H1 (cell line): Measurements from ENCODE around the gene TSC2. TPM values are rescaled to one million over a fixed set of nuclear protein-coding genes. Genes with fewer than 3 reads are reported as not detected.
"Not testable (repeated sequence)": the region's sequence is repeated elsewhere in the genome, so short reads cannot be mapped to it uniquely, and the experiment has no call there.

Source experiments
- CTCF ChIA-PET: fragments of 300-600 bp; sonication (Branson Sonifier 250); formaldehyde crosslinking; loops from one replicate; lab custom pipeline; 2021; ENCODE audit not compliant: partially characterized antibody; lab: Charles Lee
- POLR2A ChIA-PET: fragments of 300-600 bp; sonication (Branson Sonifier 250); formaldehyde crosslinking; loops from one replicate; lab custom pipeline; 2021; ENCODE audit warnings: inconsistent platforms; ENCODE audit not compliant: partially characterized antibody; lab: Charles Lee
- DNase-seq, 2 experiments: peaks; one replicate each; pipeline versions ENCODE4 v3.0.0 to v3.0.0-alpha.2; 2010 to 2022; ENCODE audit warnings: low spot score in 2 of 2, low read depth in 1 of 2, mixed read lengths in 1 of 2
- FAIRE-seq: peaks from 2 replicates; lab custom pipeline; 2011; peaks lifted over from hg19 to GRCh38; lab: Jason Lieb, UNC
- H2AFZ ChIP-seq: 2 replicates; pipeline ENCODE4 v1.8.1; 2012; ENCODE audit warnings: low read length, inconsistent platforms
- H2AK5ac ChIP-seq: 2 replicates; pipeline ENCODE4 v1.6.1; 2013; ENCODE audit warnings: low read depth, low read length
- H2BK120ac ChIP-seq: replicated peaks from 2 replicates; pipeline ENCODE3; 2013; ENCODE audit warnings: low read depth, low read length, inconsistent platforms
- H2BK12ac ChIP-seq: 2 replicates; pipeline ENCODE4 v1.6.1; 2013; ENCODE audit warnings: low read depth, low read length
- H2BK15ac ChIP-seq: 2 replicates; pipeline ENCODE4 v1.6.1; 2013; ENCODE audit warnings: low read length
- H2BK20ac ChIP-seq: 2 replicates; pipeline ENCODE4 v1.6.1; 2013; ENCODE audit warnings: low read length
- H2BK5ac ChIP-seq: 2 replicates; pipeline ENCODE4 v1.6.1; 2013; ENCODE audit warnings: low read depth, low read length
- H3K14ac ChIP-seq: 2 replicates; pipeline ENCODE4 v1.6.1; 2013; ENCODE audit warnings: inconsistent platforms; ENCODE audit not compliant: insufficient read length
- H3K18ac ChIP-seq: 2 replicates; pipeline ENCODE4 v1.6.1; 2013; ENCODE audit warnings: low read length; ENCODE audit errors: extremely low read depth
- H3K23ac ChIP-seq: 2 replicates; pipeline ENCODE4 v1.6.1; 2013; ENCODE audit warnings: inconsistent platforms; ENCODE audit not compliant: insufficient read length
- H3K23me2 ChIP-seq: 2 replicates; pipeline ENCODE4 v1.6.1; 2013; ENCODE audit warnings: low read depth, low read length
- H3K27ac ChIP-seq: 2 replicates; pipeline ENCODE4 v1.6.1; 2011; ENCODE audit warnings: low read depth, low read length, inconsistent platforms
- H3K27me3 ChIP-seq, 4 experiments: replicated peaks in 1 of 4; 1 replicate in 1 of 4; 2 replicates in 3 of 4; pipeline versions ENCODE4 v1.6.1 to v1.8.1; 2011 to 2013; ENCODE audit warnings: low read length in 3 of 4, mild to moderate bottlenecking in 3 of 4, inconsistent platforms in 2 of 4, mixed read lengths in 2 of 4, moderate library complexity in 1 of 4; ENCODE audit not compliant: control insufficient read depth in 3 of 4, insufficient read depth in 3 of 4; ENCODE audit errors: extremely low read depth in 1 of 4
- H3K36me3 ChIP-seq, 4 experiments: 2 replicates each; pipeline versions ENCODE4 v1.6.1 to v1.8.1; 2011 to 2013; ENCODE audit warnings: mild to moderate bottlenecking in 4 of 4, low read length in 3 of 4, moderate library complexity in 2 of 4, control low read depth in 1 of 4, inconsistent platforms in 1 of 4; ENCODE audit not compliant: insufficient read depth in 4 of 4, control insufficient read depth in 2 of 4
- H3K4ac ChIP-seq: replicated peaks from 2 replicates; pipeline ENCODE3; 2013; ENCODE audit warnings: low read length, low read depth, mixed read lengths, inconsistent platforms; ENCODE audit not compliant: insufficient read length
- H3K4me1 ChIP-seq, 4 experiments: replicated peaks in 1 of 4; 1 replicate in 1 of 4; 2 replicates in 3 of 4; pipeline versions ENCODE4 v1.6.1 to v1.8.1; 2011 to 2013; ENCODE audit warnings: low read length in 3 of 4, inconsistent platforms in 2 of 4, mixed read lengths in 1 of 4; ENCODE audit not compliant: insufficient read depth in 4 of 4, control insufficient read depth in 3 of 4
- H3K4me2 ChIP-seq, 2 experiments: 2 replicates each; pipeline versions ENCODE4 v1.6.1 to v1.8.1; 2011 to 2013; ENCODE audit warnings: low read depth in 2 of 2, low read length in 2 of 2, control low read depth in 1 of 2, inconsistent platforms in 1 of 2, mild to moderate bottlenecking in 1 of 2; ENCODE audit not compliant: insufficient read depth in 1 of 2
- H3K4me3 ChIP-seq, 4 experiments: fragments of 200-600, 300-600 bp in 1 of 4; sonication (generic), shearing (Covaris generic), sonication (Bioruptor Twin) in 1 of 4; 2 replicates each; pipeline versions ENCODE4 v1.5.1 to v1.8.1; 2011 to 2016; ENCODE audit warnings: low read length in 4 of 4, low read depth in 3 of 4, control low read depth in 2 of 4, inconsistent platforms in 2 of 4, mild to moderate bottlenecking in 2 of 4, mixed read lengths in 1 of 4, moderate library complexity in 1 of 4; ENCODE audit not compliant: insufficient read depth in 2 of 4; ENCODE audit errors: extremely low read depth in 1 of 4
- H3K56ac ChIP-seq: replicated peaks from 2 replicates; pipeline ENCODE3; 2013; ENCODE audit warnings: low read depth, mild to moderate bottlenecking, mixed read lengths, low read length, inconsistent platforms; ENCODE audit not compliant: insufficient read length
- H3K79me1 ChIP-seq: 2 replicates; pipeline ENCODE4 v1.6.1; 2013; ENCODE audit warnings: low read depth, low read length, control low read depth
- H3K79me2 ChIP-seq, 2 experiments: 2 replicates each; pipeline versions ENCODE4 v1.6.1 to v1.8.1; 2012 to 2013; ENCODE audit warnings: low read length in 2 of 2, mild to moderate bottlenecking in 2 of 2, inconsistent platforms in 1 of 2; ENCODE audit not compliant: insufficient read depth in 2 of 2, control insufficient read depth in 1 of 2
- H3K9ac ChIP-seq, 4 experiments: replicated peaks in 1 of 4; 1 replicate in 1 of 4; 2 replicates in 3 of 4; pipeline versions ENCODE4 v1.6.1 to v1.8.1; 2011 to 2013; ENCODE audit warnings: low read depth in 3 of 4, low read length in 3 of 4, control low read depth in 2 of 4, mild to moderate bottlenecking in 2 of 4, moderate library complexity in 2 of 4, inconsistent platforms in 1 of 4; ENCODE audit errors: extremely low read depth in 1 of 4
- H3K9me3 ChIP-seq, 2 experiments: 2 replicates each; pipeline versions ENCODE4 v1.6.1 to v1.8.1; 2012 to 2013; ENCODE audit warnings: mild to moderate bottlenecking in 2 of 2, moderate library complexity in 2 of 2, control low read depth in 1 of 2, inconsistent platforms in 1 of 2, low read depth in 1 of 2, low read length in 1 of 2, mixed read lengths in 1 of 2; ENCODE audit not compliant: insufficient read depth in 2 of 2
- H4K20me1 ChIP-seq, 2 experiments: replicated peaks in 1 of 2; 2 replicates each; pipeline versions ENCODE3 to v1.8.1; 2011 to 2013; ENCODE audit warnings: inconsistent platforms in 2 of 2, low read length in 2 of 2, mild to moderate bottlenecking in 1 of 2; ENCODE audit not compliant: insufficient read depth in 2 of 2, control insufficient read depth in 1 of 2
- H4K5ac ChIP-seq: 2 replicates; pipeline ENCODE4 v1.6.1; 2013; ENCODE audit warnings: low read length, low read depth, mixed read lengths, inconsistent platforms; ENCODE audit not compliant: insufficient read length
- H4K8ac ChIP-seq: 2 replicates; pipeline ENCODE4 v1.8.0; 2013; ENCODE audit warnings: mild to moderate bottlenecking, moderate library complexity, low read length, inconsistent platforms; ENCODE audit not compliant: insufficient read depth; ENCODE audit errors: extremely low read depth
- H4K91ac ChIP-seq: replicated peaks from 2 replicates; pipeline ENCODE3; 2013; ENCODE audit warnings: low read length, mixed read lengths, inconsistent platforms; ENCODE audit not compliant: insufficient read length
- WGBS, 2 experiments: shearing (Covaris generic) in 1 of 2; methylation state at CpG; one replicate each; pipeline versions ENCODE4 v1.1.6 to v1.1.7; 2013 to 2015; ENCODE audit warnings: low lambda C conversion rate in 2 of 2, mixed read lengths in 2 of 2, inconsistent platforms in 1 of 2, low coverage in 1 of 2, missing lambda C conversion rate in 1 of 2; ENCODE audit not compliant: insufficient replicate concordance in 2 of 2, insufficient coverage in 1 of 2, insufficient read length in 1 of 2; ENCODE audit errors: extremely low coverage in 1 of 2, missing lambda C conversion rate in 1 of 2; 5-methylcytosine and 5-hydroxymethylcytosine counted together
- polyA plus RNA-seq, 7 experiments: library from polyadenylated mRNA; depleted of rRNA in 3 of 7; stranded (reverse) in 5 of 7; unstranded in 2 of 7; fragments of >200 nt in 5 of 7; fragments of 200-250 nt in 2 of 7; gene quantifications; 1 replicate in 5 of 7; 2 replicates in 1 of 7; 4 replicates in 1 of 7; pipeline versions ENCODE4 v1.2.1 to v1.2.3, GENCODE V29; 2011 to 2013; ENCODE audit warnings: missing spikeins in 2 of 7, mixed read lengths in 2 of 7
- total RNA-seq: library from RNA; stranded (reverse); fragmentation: NEBNext Ultra II Directional; extraction: Animal tissue kit (Norgen Biotek cat#: 25700); gene quantifications from 2 replicates; pipeline ENCODE4 v1.2.1, GENCODE V29; 2021

TSC2 gene
- total and polyA plus RNA-seq, 2 of the 8 experiments (the other 6 are each of a cell fraction or from before 2014, with no cell fraction given): 65.9 to 96.6 TPM

DNA sequence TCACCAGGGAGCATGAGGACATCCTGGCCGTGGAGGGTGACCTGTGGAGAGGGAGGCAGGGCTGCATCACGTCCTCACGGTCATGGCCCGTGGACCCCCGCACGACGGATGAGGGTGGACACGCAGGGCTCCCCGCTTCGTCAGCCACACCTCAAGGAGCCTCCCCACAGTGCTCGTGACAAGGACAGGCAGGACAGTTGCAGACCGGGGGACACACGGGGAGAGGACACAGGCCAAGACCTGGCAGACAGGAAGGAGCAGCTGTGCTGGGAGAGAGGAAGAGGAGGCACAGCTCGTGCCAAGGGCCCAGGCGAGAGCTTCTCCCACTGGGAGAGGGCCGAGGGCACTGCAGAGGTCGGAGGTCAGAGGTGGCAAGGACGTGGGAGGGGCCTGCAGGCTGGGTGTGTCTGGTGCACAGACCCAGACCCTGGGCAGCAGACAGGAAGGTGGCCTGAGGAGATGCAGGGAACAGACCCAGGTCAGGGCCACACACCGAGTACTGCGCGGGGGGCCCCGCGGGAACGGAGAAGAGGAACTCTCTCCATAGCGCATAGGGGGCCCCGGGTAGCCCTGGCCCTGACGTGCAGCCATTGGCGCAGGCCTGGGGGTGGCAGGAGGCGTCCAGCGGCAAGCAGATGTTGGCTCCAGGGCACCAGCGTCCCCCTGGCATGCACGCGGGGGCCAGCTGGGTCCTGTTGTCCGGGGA, 67.3 kb downstream of the TSC2 start:
- FAIRE-seq, H3K18ac ChIP-seq, H2BK120ac ChIP-seq, H2BK5ac ChIP-seq, H2AK5ac ChIP-seq, H3K27me3 ChIP-seq, H2AFZ ChIP-seq, H3K4me1 ChIP-seq, H4K20me1 ChIP-seq, H4K8ac ChIP-seq, H2BK15ac ChIP-seq, H3K9me3 ChIP-seq, H3K23ac ChIP-seq, H3K27ac ChIP-seq, H3K4ac ChIP-seq, H2BK12ac ChIP-seq, DNase-seq, H3K9ac ChIP-seq, H3K14ac ChIP-seq, H3K79me2 ChIP-seq, H3K79me1 ChIP-seq, POLR2A ChIA-PET, H3K56ac ChIP-seq, H2BK20ac ChIP-seq, H4K91ac ChIP-seq, H4K5ac ChIP-seq, H3K4me3 ChIP-seq, H3K4me2 ChIP-seq, H3K23me2 ChIP-seq: not testable (repeated sequence)
- CTCF ChIA-PET: interaction anchor here (1.0 kb wide), 1 partner anchor 111 kb away, joined by 3 read pairs; no protein-coding TSS in a partner anchor
- 92% methylated on average over 18 of the region's 34 CpGs; no CpG with 5 or more reads in 1 of the 2 experiments for WGBS, 2 experiments
- H3K36me3 ChIP-seq: peaks cover 0 to 20% (median 0%) of the 10 kb centered on the region in 4 experiments; a peak in 1 of 8 replicates
